GM23338 (cell line): Measurements from ENCODE around the gene SPOPL. TPM values are rescaled to one million over a fixed set of nuclear protein-coding genes. Genes with fewer than 3 reads are reported as not detected.

Experiments used
- ATAC-seq: fragments of 200-7000 bp; cut with Tn5 transposase; 3 replicates; pipeline ENCODE4 v1.9.1; 2020
- DNase-seq: peaks from one replicate; pipeline ENCODE4 v3.0.0-alpha.2; 2015; ENCODE audit warnings: low spot score
- H2AFZ ChIP-seq: fragments of 200-600 bp; sonication (generic); 2 replicates; pipeline ENCODE4 v1.8.0; 2016; ENCODE audit warnings: antibody characterized with exemption, mild to moderate bottlenecking, moderate library complexity
- H3F3A ChIP-seq: fragments of 200-600 bp; sonication (generic); replicated peaks from 2 replicates; pipeline ENCODE4 v1.8.0; 2017; ENCODE audit warnings: antibody characterized with exemption, mixed run types, low read depth
- H3K27ac ChIP-seq: fragments of 200-600 bp; sonication (generic); 2 replicates; pipeline ENCODE4 v1.6.1; 2016; ENCODE audit warnings: low read depth
- H3K27me3 ChIP-seq: fragments of 200-600 bp; sonication (generic); 2 replicates; pipeline ENCODE4 v1.8.0; 2016; ENCODE audit warnings: mild to moderate bottlenecking, mixed run types, moderate library complexity; ENCODE audit not compliant: insufficient read depth
- H3K36me3 ChIP-seq: fragments of 200-600 bp; sonication (generic); 2 replicates; pipeline ENCODE4 v1.8.0; 2016; ENCODE audit warnings: mild to moderate bottlenecking; ENCODE audit not compliant: insufficient read depth
- H3K4me1 ChIP-seq: fragments of 200-600 bp; sonication (generic); 2 replicates; pipeline ENCODE4 v1.8.0; 2016; ENCODE audit warnings: mild to moderate bottlenecking, moderate library complexity; ENCODE audit not compliant: insufficient read depth
- H3K4me2 ChIP-seq: fragments of 200-600 bp; sonication (generic); 2 replicates; pipeline ENCODE4 v1.7.1; 2017; ENCODE audit warnings: mixed run types
- H3K4me3 ChIP-seq: fragments of 200-600 bp; sonication (generic); 2 replicates; pipeline ENCODE4 v1.6.1; 2016; ENCODE audit warnings: mixed run types
- H3K79me2 ChIP-seq: fragments of 200-600 bp; sonication (generic); replicated peaks from 2 replicates; pipeline ENCODE4 v1.8.0; 2017; ENCODE audit warnings: mild to moderate bottlenecking; ENCODE audit not compliant: insufficient read depth
- H3K9me2 ChIP-seq: fragments of 200-600 bp; sonication (generic); 2 replicates; pipeline ENCODE4 v1.8.0; 2017; ENCODE audit not compliant: insufficient read depth
- H4K20me1 ChIP-seq: fragments of 200-600 bp; sonication (generic); replicated peaks from 2 replicates; pipeline ENCODE4 v1.8.0; 2017; ENCODE audit warnings: mild to moderate bottlenecking; ENCODE audit not compliant: insufficient read depth
- H3K27ac Mint-ChIP-seq: 2 replicates; pipeline ENCODE4 v1.8.0; 2020; ENCODE audit warnings: inconsistent platforms, mild to moderate bottlenecking, moderate library complexity, mixed read lengths
- H3K27me3 Mint-ChIP-seq: 3 replicates; pipeline ENCODE4 v1.8.0; 2022; ENCODE audit warnings: low read depth, mild to moderate bottlenecking, moderate library complexity, mixed read lengths, inconsistent platforms; ENCODE audit not compliant: insufficient read depth, poor library complexity
- H3K36me3 Mint-ChIP-seq: 3 replicates; pipeline ENCODE4 v1.8.0; 2021; ENCODE audit warnings: low read depth, mild to moderate bottlenecking, inconsistent platforms, moderate library complexity, mixed read lengths
- H3K4me1 Mint-ChIP-seq: 3 replicates; pipeline ENCODE4 v1.8.0; 2020; ENCODE audit warnings: mild to moderate bottlenecking, inconsistent platforms, mixed read lengths
- H3K4me3 Mint-ChIP-seq: 3 replicates; pipeline ENCODE4 v1.8.0; 2021; ENCODE audit warnings: moderate library complexity, mild to moderate bottlenecking, inconsistent platforms, mixed read lengths
- H3K9me3 Mint-ChIP-seq: 3 replicates; pipeline ENCODE4 v1.8.0; 2020; ENCODE audit warnings: moderate library complexity, mild to moderate bottlenecking, inconsistent platforms, mixed read lengths
- CREB1 ChIP-seq: fragments of 250-450 bp; sonication (Bioruptor Pico); IDR thresholded peaks from 2 replicates; pipeline ENCODE4 v1.5.0; 2020; ENCODE audit warnings: low read depth, mild to moderate bottlenecking, moderate library complexity
- CTCF ChIP-seq, 2 experiments: fragments of 200-600 bp in 1 of 2; sonication (generic) in 1 of 2; conservative IDR thresholded peaks; 2 replicates each; pipeline versions ENCODE4 v1.5.1 to v1.6.1; 2016 to 2017; ENCODE audit warnings: antibody characterized with exemption in 2 of 2, low read depth in 2 of 2, mild to moderate bottlenecking in 2 of 2, moderate library complexity in 1 of 2
- ETS1 ChIP-seq: IDR thresholded peaks from 2 replicates; pipeline ENCODE4 v1.6.1; 2016; ENCODE audit warnings: antibody characterized with exemption
- EZH2 ChIP-seq: fragments of 200-600 bp; sonication (generic); IDR thresholded peaks from one replicate; pipeline ENCODE4 v1.8.0; 2017; ENCODE audit warnings: antibody characterized with exemption, mild to moderate bottlenecking, low read depth; ENCODE audit not compliant: unreplicated experiment
- EZH2phosphoT487 ChIP-seq: fragments of 200-600 bp; sonication (generic); IDR thresholded peaks from one replicate; pipeline ENCODE4 v1.8.1; 2018; ENCODE audit warnings: antibody characterized with exemption; ENCODE audit not compliant: unreplicated experiment
- JUNB ChIP-seq: IDR thresholded peaks from one replicate; pipeline ENCODE4 v1.6.1; 2016; ENCODE audit warnings: antibody characterized with exemption; ENCODE audit not compliant: unreplicated experiment
- NANOG ChIP-seq: IDR thresholded peaks from 2 replicates; pipeline ENCODE4 v1.6.1; 2016; ENCODE audit warnings: antibody characterized with exemption, borderline replicate concordance
- POLR2AphosphoS5 ChIP-seq: IDR thresholded peaks from 2 replicates; pipeline ENCODE4 v1.6.1; 2016; ENCODE audit warnings: antibody characterized with exemption, low read depth
- REST ChIP-seq: IDR thresholded peaks from one replicate; pipeline ENCODE4 v1.6.1; 2018; ENCODE audit warnings: antibody characterized with exemption; ENCODE audit not compliant: unreplicated experiment
- STAT1 ChIP-seq: IDR thresholded peaks from one replicate; pipeline ENCODE4 v1.6.1; 2016; ENCODE audit warnings: antibody characterized with exemption; ENCODE audit not compliant: unreplicated experiment
- ZNF114 ChIP-seq: fragments of 250-450 bp; sonication (Bioruptor Pico); IDR thresholded peaks from 2 replicates; pipeline ENCODE4 v1.5.0; 2020; ENCODE audit warnings: mild to moderate bottlenecking, moderate library complexity
- ZNF331 ChIP-seq: fragments of 250-450 bp; sonication (Bioruptor Pico); IDR thresholded peaks from 2 replicates; pipeline ENCODE4 v1.5.0; 2020; ENCODE audit warnings: low read depth, mild to moderate bottlenecking, moderate library complexity
- ZNF462 ChIP-seq: fragments of 250-450 bp; sonication (Bioruptor Pico); IDR thresholded peaks from 2 replicates; pipeline ENCODE4 v1.5.0; 2020; ENCODE audit warnings: mild to moderate bottlenecking, moderate library complexity
- polyA plus RNA-seq: library from polyadenylated mRNA; unstranded; fragments of >200 nt; fragmentation: Nextera tagmentation; extraction: Ambion mirVana; gene quantifications from 2 replicates; pipeline ENCODE4 v1.2.1, GENCODE V29; 2016
- total RNA-seq: library from RNA; depleted of rRNA; stranded (reverse); fragments of >200 nt; shearing (Covaris generic); gene quantifications from 2 replicates; pipeline ENCODE4 v1.2.3, GENCODE V29; 2014

The SPOPL gene
- total and polyA plus RNA-seq, 2 experiments from 2014 or later, result 4.5 to 15.4 TPM

GRCh38 chr2:138602166-138602460 is 100.5 kb downstream of the SPOPL start:
- DNase-seq (peak; percentile 11), ATAC-seq (peak; percentile 48; the same call in 2 of the 3 replicates)
- Histone ChIP-seq H3K27ac (no peak overlapping the region), H3K27me3 (no peaks in the 10 kb centered on the region), H3K4me2 (no peak overlapping the region), H3F3A (no peaks in the 10 kb centered on the region), H3K79me2 (no peaks in the 10 kb centered on the region), H3K9me2 (no peaks in the 10 kb centered on the region), H3K4me1 (0 out of 2 replicates have a peak, but pooled peaks cover 7% of the 10 kb centered on the region), H2AFZ (no peak overlapping the region), H3K4me3 (no peak overlapping the region), H4K20me1 (no peaks in the 10 kb centered on the region), H3K36me3 (no peaks in the 10 kb centered on the region)
- Mint-ChIP-seq H3K9me3 (no peaks in the 10 kb centered on the region), H3K27ac (no peak overlapping the region), H3K4me3 (no peak overlapping the region), H3K36me3 (no peaks in the 10 kb centered on the region), H3K27me3 (peaks cover 4% of the 10 kb centered on the region), H3K4me1 (peaks cover 10% of the 10 kb centered on the region)
- no peak for TF ChIP-seq ZNF331 (CRISPR knock-in tag)
- no peak for TF ChIP-seq ZNF462 (CRISPR knock-in tag)
- no peak for TF ChIP-seq EZH2
- TF ChIP-seq POLR2AphosphoS5, result no peak
- no peak for TF ChIP-seq ETS1
- no peak for TF ChIP-seq JUNB
- TF ChIP-seq STAT1, result no peak
- TF ChIP-seq EZH2phosphoT487, result no peak
- TF ChIP-seq NANOG, result no peak
- TF ChIP-seq CTCF (conservative IDR thresholded peaks at IDR 0.05; ENCODE audit: low read depth in 2 of 2), result no peak
- TF ChIP-seq ZNF114, result no peak
- no peak for TF ChIP-seq CREB1 (CRISPR knock-in tag)
- no peak for TF ChIP-seq REST
